DND-41 (cell line): Measurements from ENCODE around the gene LIPT1.

Experiments
- ATAC-seq: fragments of 200-7000 bp; cut with Tn5 transposase; 3 replicates; pipeline ENCODE4 v1.9.1; 2021; ENCODE audit warnings: low read depth; ENCODE audit not compliant: insufficient read depth
- DNase-seq: peaks from one replicate; pipeline ENCODE4 v3.0.0-alpha.2; 2020
- H2AFZ ChIP-seq: 2 replicates; pipeline ENCODE4 v1.6.0; 2012; ENCODE audit warnings: low read depth, low read length
- H3K27ac ChIP-seq: 2 replicates; pipeline ENCODE4 v1.5.1; 2012; ENCODE audit warnings: low read length, inconsistent platforms
- H3K27me3 ChIP-seq: fragments of 200-600 bp; sonication (generic); 2 replicates; pipeline ENCODE4 v1.6.0; 2012; ENCODE audit warnings: low read length, mild to moderate bottlenecking, inconsistent platforms; ENCODE audit not compliant: insufficient read depth, poor library complexity
- H3K36me3 ChIP-seq: 2 replicates; pipeline ENCODE4 v1.5.1; 2012; ENCODE audit warnings: low read length, inconsistent platforms; ENCODE audit not compliant: insufficient read depth
- H3K4me1 ChIP-seq: 2 replicates; pipeline ENCODE4 v1.5.1; 2012; ENCODE audit warnings: mild to moderate bottlenecking, low read length; ENCODE audit not compliant: insufficient read depth
- H3K4me2 ChIP-seq: 2 replicates; pipeline ENCODE4 v1.6.0; 2012; ENCODE audit warnings: mild to moderate bottlenecking, moderate library complexity, low read length, inconsistent platforms; ENCODE audit not compliant: insufficient read depth
- H3K4me3 ChIP-seq, 2 experiments: fragments of 200-600 bp in 1 of 2; shearing (Covaris generic) in 1 of 2; 2 replicates each; pipeline ENCODE4 v1.5.1; 2012 to 2016; ENCODE audit warnings: inconsistent platforms in 2 of 2, low read length in 2 of 2, mild to moderate bottlenecking in 2 of 2, low read depth in 1 of 2, moderate library complexity in 1 of 2
- H3K79me2 ChIP-seq: 2 replicates; pipeline ENCODE4 v1.6.0; 2012; ENCODE audit warnings: low read length, inconsistent platforms; ENCODE audit not compliant: insufficient read depth
- H3K9ac ChIP-seq: 2 replicates; pipeline ENCODE4 v1.6.0; 2012; ENCODE audit warnings: low read depth, mild to moderate bottlenecking, inconsistent platforms, low read length, moderate library complexity
- H3K9me3 ChIP-seq: 2 replicates; pipeline ENCODE4 v1.5.1; 2012; ENCODE audit warnings: low read length, moderate library complexity, mild to moderate bottlenecking, inconsistent platforms; ENCODE audit not compliant: insufficient read depth, severe bottlenecking
- H4K20me1 ChIP-seq: 2 replicates; pipeline ENCODE4 v1.6.0; 2012; ENCODE audit warnings: low read length; ENCODE audit not compliant: insufficient read depth
- CTCF ChIP-seq: IDR thresholded peaks from 2 replicates; pipeline ENCODE4 v1.5.1; 2012; ENCODE audit warnings: borderline replicate concordance, low read length, moderate library complexity, mild to moderate bottlenecking; ENCODE audit not compliant: poor library complexity, severe bottlenecking; ENCODE audit errors: extremely low read depth
- EZH2 ChIP-seq: IDR thresholded peaks from 3 replicates; pipeline ENCODE4 v1.6.1; 2012; ENCODE audit warnings: borderline replicate concordance, low read depth, mild to moderate bottlenecking, moderate library complexity, low read length, inconsistent platforms; ENCODE audit not compliant: severe bottlenecking

LIPT1 gene

GRCh38 chr2:99154643-99155536 lies at the start of gene LIPT1, which contains the start of gene TSGA10:
Gene LIPT1 (plus strand): TSS chr2:99154967. CDS start chr2:99161958, 6,991 bp downstream.
Gene TSGA10 (minus strand): TSS chr2:99154942. CDS start chr2:99109439, 45,503 bp downstream.
- DNase-seq (peak; percentile 95), ATAC-seq (peak; percentile 96)
- Histone ChIP-seq H3K4me1 (peaks cover 26% of the 10 kb centered on the region), H4K20me1 (no peaks in the 10 kb centered on the region), H3K27me3 (no peaks in the 10 kb centered on the region), H3K9me3 (no peaks in the 10 kb centered on the region), H3K79me2 (peaks cover 15% of the 10 kb centered on the region), H3K4me2 (peak within 1 kb of the TSS; percentile 82), H3K4me3 (peak within 1 kb of the TSS; percentile 47 to 64), H3K36me3 (peaks cover 23% of the 10 kb centered on the region; the same call in 1 of the 2 replicates), H3K9ac (peak within 1 kb of the TSS; percentile 69), H2AFZ (peak within 1 kb of the TSS; percentile 79), H3K27ac (peak within 1 kb of the TSS; percentile 87)
- TF ChIP-seq CTCF, result peak; percentile 41
- TF ChIP-seq EZH2, result no peak

GRCh38 chr2:99106913-99107312 lies 47.9 kb upstream of the LIPT1 start:
- H3K36me3 ChIP-seq, result no peaks in the 10 kb centered on the region
- ATAC-seq, result no peak
- no peak overlapping the region for H2AFZ ChIP-seq
- no peaks in the 10 kb centered on the region for H3K27me3 ChIP-seq
- TF ChIP-seq EZH2, result no peak
- TF ChIP-seq CTCF, result no peak
- DNase-seq, result no peak
- H3K9ac ChIP-seq, result no peak overlapping the region
- no peaks in the 10 kb centered on the region for H4K20me1 ChIP-seq
- no peak overlapping the region for H3K27ac ChIP-seq
- H3K4me3 ChIP-seq, result no peak overlapping the region
- H3K4me2 ChIP-seq, result no peak overlapping the region
- no peaks in the 10 kb centered on the region for H3K9me3 ChIP-seq
- no peaks in the 10 kb centered on the region for H3K4me1 ChIP-seq
- no peaks in the 10 kb centered on the region for H3K79me2 ChIP-seq

GRCh38 chr2:99111236-99111635 lies 43.5 kb upstream of the LIPT1 start:
- no peak for TF ChIP-seq CTCF
- TF ChIP-seq EZH2, result no peak
- Histone ChIP-seq H4K20me1 (no peaks in the 10 kb centered on the region), H2AFZ (no peak overlapping the region)

More at GRCh38 chr2:99111236-99111635, 43.5 kb upstream of the LIPT1 start:
- no peak overlapping the region for H3K4me2 ChIP-seq
- no peak overlapping the region for H3K9ac ChIP-seq
- H3K79me2 ChIP-seq, result no peaks in the 10 kb centered on the region
- no peaks in the 10 kb centered on the region for H3K9me3 ChIP-seq
- no peak overlapping the region for H3K27ac ChIP-seq
- ATAC-seq (no peak), DNase-seq (no peak)
- no peaks in the 10 kb centered on the region for H3K27me3 ChIP-seq
- no peaks in the 10 kb centered on the region for H3K36me3 ChIP-seq
- no peaks in the 10 kb centered on the region for H3K4me1 ChIP-seq
- no peak overlapping the region for H3K4me3 ChIP-seq
